ENCODE data around the gene B3GNT9. TPM values are rescaled to one million over a fixed set of nuclear protein-coding genes. Genes with fewer than 3 reads are reported as not detected.

Gene B3GNT9
- total RNA-seq, 1 experiment from 2014 or later = 3.8 TPM

DNA sequence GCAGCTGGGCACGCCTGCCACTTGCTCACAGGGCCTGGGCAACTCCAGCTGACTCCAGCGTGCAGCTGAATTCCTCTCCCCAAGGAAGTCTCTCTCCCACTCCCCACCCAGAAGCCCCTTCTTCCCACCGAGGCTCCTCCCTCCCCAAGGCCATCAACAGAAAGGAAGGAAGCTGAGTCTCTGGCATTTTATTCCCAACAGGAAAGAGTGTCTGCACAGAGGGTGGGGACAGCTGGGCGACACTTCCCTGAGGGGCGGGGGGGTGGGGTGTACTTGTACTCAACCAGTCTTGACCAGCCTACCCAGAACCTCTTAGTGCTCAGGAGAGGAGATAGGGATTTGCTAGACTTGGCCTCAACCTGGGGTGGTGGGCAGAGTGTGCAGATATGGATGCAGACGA, 39.2 kb upstream of the B3GNT9 start, which contains the start of gene EXOC3L1 (continued):
- TF ChIP-seq, protein P1, sequence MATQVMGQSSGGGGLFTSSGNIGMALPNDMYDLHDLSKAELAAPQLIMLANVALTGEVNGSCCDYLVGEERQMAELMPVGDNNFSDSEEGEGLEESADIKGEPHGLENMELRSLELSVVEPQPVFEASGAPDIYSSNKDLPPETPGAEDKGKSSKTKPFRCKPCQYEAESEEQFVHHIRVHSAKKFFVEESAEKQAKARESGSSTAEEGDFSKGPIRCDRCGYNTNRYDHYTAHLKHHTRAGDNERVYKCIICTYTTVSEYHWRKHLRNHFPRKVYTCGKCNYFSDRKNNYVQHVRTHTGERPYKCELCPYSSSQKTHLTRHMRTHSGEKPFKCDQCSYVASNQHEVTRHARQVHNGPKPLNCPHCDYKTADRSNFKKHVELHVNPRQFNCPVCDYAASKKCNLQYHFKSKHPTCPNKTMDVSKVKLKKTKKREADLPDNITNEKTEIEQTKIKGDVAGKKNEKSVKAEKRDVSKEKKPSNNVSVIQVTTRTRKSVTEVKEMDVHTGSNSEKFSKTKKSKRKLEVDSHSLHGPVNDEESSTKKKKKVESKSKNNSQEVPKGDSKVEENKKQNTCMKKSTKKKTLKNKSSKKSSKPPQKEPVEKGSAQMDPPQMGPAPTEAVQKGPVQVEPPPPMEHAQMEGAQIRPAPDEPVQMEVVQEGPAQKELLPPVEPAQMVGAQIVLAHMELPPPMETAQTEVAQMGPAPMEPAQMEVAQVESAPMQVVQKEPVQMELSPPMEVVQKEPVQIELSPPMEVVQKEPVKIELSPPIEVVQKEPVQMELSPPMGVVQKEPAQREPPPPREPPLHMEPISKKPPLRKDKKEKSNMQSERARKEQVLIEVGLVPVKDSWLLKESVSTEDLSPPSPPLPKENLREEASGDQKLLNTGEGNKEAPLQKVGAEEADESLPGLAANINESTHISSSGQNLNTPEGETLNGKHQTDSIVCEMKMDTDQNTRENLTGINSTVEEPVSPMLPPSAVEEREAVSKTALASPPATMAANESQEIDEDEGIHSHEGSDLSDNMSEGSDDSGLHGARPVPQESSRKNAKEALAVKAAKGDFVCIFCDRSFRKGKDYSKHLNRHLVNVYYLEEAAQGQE (IDR thresholded peaks at IDR 0.05; ENCODE audit: low read depth) = no peak
- no peak for TF ChIP-seq EZH2phosphoT487 (IDR thresholded peaks at IDR 0.05; ENCODE audit: borderline replicate concordance)
- TF ChIP-seq EZH2 (IDR thresholded peaks at IDR 0.05) = no peak
- no peak for TF ChIP-seq TCF7L2 (IDR thresholded peaks at IDR 0.05; ENCODE audit: borderline replicate concordance, extremely low read depth, insufficient read depth, insufficient read length)
- no peak for TF ChIP-seq FOSL1 (IDR thresholded peaks at IDR 0.05; ENCODE audit: low read depth)
- no peak for TF ChIP-seq SP1 (IDR thresholded peaks at IDR 0.05; ENCODE audit: low read depth)
- no peak for TF ChIP-seq YY1 (IDR thresholded peaks at IDR 0.05; ENCODE audit: extremely low read depth, insufficient replicate concordance, low read depth, low read length)
- TF ChIP-seq POLR2AphosphoS5 (IDR thresholded peaks at IDR 0.05; ENCODE audit: low read depth, low read length) = no peak

DNA sequence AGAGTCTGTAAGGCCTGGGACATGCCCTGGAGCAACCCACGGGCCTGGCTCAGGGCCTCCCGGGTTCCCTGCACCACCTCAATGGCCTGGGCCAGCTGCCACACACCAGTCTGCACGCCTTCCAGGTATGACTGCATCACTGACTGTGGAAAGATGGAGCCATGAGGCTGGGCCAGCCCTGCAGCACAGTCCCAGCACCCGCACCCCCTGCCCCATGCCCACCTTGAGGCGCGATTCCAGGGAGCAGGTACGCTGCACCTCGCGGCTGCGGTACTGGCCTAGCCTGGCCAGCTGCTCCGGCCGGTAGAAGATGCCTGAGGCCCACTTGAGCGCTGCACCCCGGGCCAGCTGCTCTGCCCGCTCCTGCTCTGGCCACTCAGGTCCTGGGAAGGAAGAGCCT, 38.0 kb upstream of the B3GNT9 start:
- H3K4me1 ChIP-seq (ENCODE audit: control insufficient read depth in 1 of 2, insufficient read depth in 2 of 2, low read length in 2 of 2) = peaks cover 16 to 41% of the 10 kb centered on the region in 2 experiments; a peak in 3 of 4 replicates
- no peaks in the 10 kb centered on the region for H3K27me3 ChIP-seq (ENCODE audit: insufficient read depth, low read length)
- POLR2A ChIA-PET = no interaction called here
- H3K27ac ChIP-seq (ENCODE audit: low read depth, low read length) = no peak overlapping the region
- H3K4me2 ChIP-seq (ENCODE audit: low read length) = no peak overlapping the region
- peaks cover 22% of the 10 kb centered on the region for H3K79me2 ChIP-seq (ENCODE audit: insufficient read depth, low read length)
- no TSS peak for BruUV-seq (replicated peaks)
- no peaks in the 10 kb centered on the region for H4K20me1 ChIP-seq (ENCODE audit: insufficient read depth)
- intact Hi-C loops (cut with micrococcal nuclease) = no loop called here
- TF ChIP-seq, protein P2, sequence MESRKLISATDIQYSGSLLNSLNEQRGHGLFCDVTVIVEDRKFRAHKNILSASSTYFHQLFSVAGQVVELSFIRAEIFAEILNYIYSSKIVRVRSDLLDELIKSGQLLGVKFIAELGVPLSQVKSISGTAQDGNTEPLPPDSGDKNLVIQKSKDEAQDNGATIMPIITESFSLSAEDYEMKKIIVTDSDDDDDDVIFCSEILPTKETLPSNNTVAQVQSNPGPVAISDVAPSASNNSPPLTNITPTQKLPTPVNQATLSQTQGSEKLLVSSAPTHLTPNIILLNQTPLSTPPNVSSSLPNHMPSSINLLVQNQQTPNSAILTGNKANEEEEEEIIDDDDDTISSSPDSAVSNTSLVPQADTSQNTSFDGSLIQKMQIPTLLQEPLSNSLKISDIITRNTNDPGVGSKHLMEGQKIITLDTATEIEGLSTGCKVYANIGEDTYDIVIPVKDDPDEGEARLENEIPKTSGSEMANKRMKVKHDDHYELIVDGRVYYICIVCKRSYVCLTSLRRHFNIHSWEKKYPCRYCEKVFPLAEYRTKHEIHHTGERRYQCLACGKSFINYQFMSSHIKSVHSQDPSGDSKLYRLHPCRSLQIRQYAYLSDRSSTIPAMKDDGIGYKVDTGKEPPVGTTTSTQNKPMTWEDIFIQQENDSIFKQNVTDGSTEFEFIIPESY (IDR thresholded peaks at IDR 0.05; ENCODE audit: extremely low read depth, insufficient replicate concordance, low read length) = no peak
- no peak for TF ChIP-seq ZFX (IDR thresholded peaks at IDR 0.05)
- no peak for TF ChIP-seq CBX3 (IDR thresholded peaks at IDR 0.05; ENCODE audit: low read depth)
- no peak for TF ChIP-seq EGR1 (IDR thresholded peaks at IDR 0.05; ENCODE audit: low read depth)
- no peak for TF ChIP-seq SIN3A (IDR thresholded peaks at IDR 0.05; ENCODE audit: low read depth)
- no peak for TF ChIP-seq ZNF274 (IDR thresholded peaks at IDR 0.05; ENCODE audit: low read depth, low read length)
- TF ChIP-seq EZH2phosphoT487 (IDR thresholded peaks at IDR 0.05; ENCODE audit: borderline replicate concordance) = no peak
- TF ChIP-seq ELF1 (IDR thresholded peaks at IDR 0.05; ENCODE audit: borderline replicate concordance, low read depth) = no peak
- TF ChIP-seq, protein P3, sequence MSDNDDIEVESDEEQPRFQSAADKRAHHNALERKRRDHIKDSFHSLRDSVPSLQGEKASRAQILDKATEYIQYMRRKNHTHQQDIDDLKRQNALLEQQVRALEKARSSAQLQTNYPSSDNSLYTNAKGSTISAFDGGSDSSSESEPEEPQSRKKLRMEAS (IDR thresholded peaks at IDR 0.05) = no peak
- H3K9ac ChIP-seq (ENCODE audit: low read length) = no peak overlapping the region
- H3K36me3 ChIP-seq (ENCODE audit: control insufficient read depth in 1 of 2, insufficient read depth in 2 of 2, low read length in 2 of 2) = peaks cover 0 to 8% of the 10 kb centered on the region in 2 experiments; a peak in 2 of 4 replicates
- CTCF ChIA-PET = interaction anchor here (0.9 kb wide), 1 partner anchor 10 kb away, joined by 5 read pairs; no protein-coding TSS in a partner anchor
- no peak overlapping the region for H2AFZ ChIP-seq (ENCODE audit: low read depth, low read length, poor library complexity, severe bottlenecking)
- no peak for DNase-seq (ENCODE audit: low read depth, low spot score)
- RAD21 ChIA-PET (ENCODE audit: low non-redundant PET in 1 of 2, low total read pairs in 2 of 2, uncharacterized antibody in 2 of 2, unreplicated experiment in 2 of 2) = no interaction called here
- H3K4me3 ChIP-seq (replicated peaks in 1 of 2; ENCODE audit: low read depth in 1 of 2, low read length in 2 of 2) = no peak overlapping the region
- no peak for ATAC-seq
- H3K9me2 ChIP-seq (ENCODE audit: insufficient read depth) = no peaks in the 10 kb centered on the region
- no peaks in the 10 kb centered on the region for H3K9me3 ChIP-seq (ENCODE audit: control insufficient read depth in 1 of 2, insufficient read depth in 1 of 2, low read depth in 1 of 2, low read length in 2 of 2)

All from HCT116 (cell line).